Dendritic cell treated with granulocyte-macrophage colony-stimulating factor and Interleukin-4, amounts not matched to agents 40 ng/mL and 50 ng/mL, for 4 days (primary cell): ENCODE measurements around the gene MEIS3.
A peak's percentile ranks its signal among the peaks of the same experiment; 100 is the strongest.

Experiments
- H3K27ac Mint-ChIP-seq: one replicate; pipeline ENCODE4 v1.8.0; 2022; ENCODE audit warnings: mild to moderate bottlenecking, mixed read lengths
- H3K27me3 Mint-ChIP-seq: one replicate; pipeline ENCODE4 v1.8.0; 2022; ENCODE audit warnings: mild to moderate bottlenecking, mixed read lengths
- H3K36me3 Mint-ChIP-seq: one replicate; pipeline ENCODE4 v1.8.0; 2022; ENCODE audit warnings: low read depth, mixed read lengths
- H3K4me1 Mint-ChIP-seq: one replicate; pipeline ENCODE4 v1.8.0; 2022; ENCODE audit warnings: low read depth, mixed read lengths
- H3K4me3 Mint-ChIP-seq: one replicate; pipeline ENCODE4 v1.8.0; 2022; ENCODE audit warnings: mild to moderate bottlenecking, moderate library complexity, mixed read lengths
- H3K9me3 Mint-ChIP-seq: one replicate; pipeline ENCODE4 v1.8.0; 2022; ENCODE audit warnings: mixed read lengths
- intact Hi-C: fragments of 100-400 bp; cut with micrococcal nuclease; formaldehyde crosslinking; loops from one replicate; pipeline ENCODE4 v1.15.0; 2022

Gene MEIS3

GRCh38 chr19:47430041-47430802 lies 10.9 kb upstream of the MEIS3 start:
- Mint-ChIP-seq H3K4me3 (peak overlapping the region; percentile 60), H3K36me3 (no peaks in the 10 kb centered on the region), H3K9me3 (no peaks in the 10 kb centered on the region), H3K4me1 (peaks cover 20% of the 10 kb centered on the region), H3K27ac (peak overlapping the region; percentile 42), H3K27me3 (peaks cover 15% of the 10 kb centered on the region)
- intact Hi-C loops = loop anchor here (10.0 kb wide), 1 partner anchor 55 kb away; the partner anchor contains the start of gene KPTN

- intact Hi-C loops = no loop called here
- H3K4me3 Mint-ChIP-seq = peak overlapping the region; percentile 57
Observed at GRCh38 chr19:47429140-47429793, 9.9 kb upstream of the MEIS3 start.

GRCh38 chr19:47428177-47428894 lies 9.0 kb upstream of the MEIS3 start:
- intact Hi-C loops = no loop called here
- peaks cover 20% of the 10 kb centered on the region for H3K4me1 Mint-ChIP-seq
- H3K36me3 Mint-ChIP-seq = no peaks in the 10 kb centered on the region
- no peaks in the 10 kb centered on the region for H3K9me3 Mint-ChIP-seq
- no peak overlapping the region for H3K4me3 Mint-ChIP-seq
- peaks cover 20% of the 10 kb centered on the region for H3K27me3 Mint-ChIP-seq
- H3K27ac Mint-ChIP-seq = no peak overlapping the region

More at GRCh38 chr19:47429140-47429793, 9.9 kb upstream of the MEIS3 start:
- Mint-ChIP-seq H3K9me3 (no peaks in the 10 kb centered on the region), H3K36me3 (no peaks in the 10 kb centered on the region), H3K4me1 (peaks cover 20% of the 10 kb centered on the region), H3K27ac (peak overlapping the region; percentile 42), H3K27me3 (peaks cover 16% of the 10 kb centered on the region)

GRCh38 chr19:47427241-47428176 lies 8.2 kb upstream of the MEIS3 start:
- no peaks in the 10 kb centered on the region for H3K36me3 Mint-ChIP-seq
- H3K9me3 Mint-ChIP-seq = no peaks in the 10 kb centered on the region
- H3K27me3 Mint-ChIP-seq = peaks cover 28% of the 10 kb centered on the region
- intact Hi-C loops = no loop called here
- no peak overlapping the region for H3K4me3 Mint-ChIP-seq
- H3K27ac Mint-ChIP-seq = no peak overlapping the region
- peaks cover 20% of the 10 kb centered on the region for H3K4me1 Mint-ChIP-seq

GRCh38 chr19:47423203-47423882 lies 4.0 kb upstream of the MEIS3 start:
- peaks cover 13% of the 10 kb centered on the region for H3K4me1 Mint-ChIP-seq
- H3K27ac Mint-ChIP-seq = no peak overlapping the region

GRCh38 chr19:47422417-47423163 lies 3.3 kb upstream of the MEIS3 start:
- H3K4me1 Mint-ChIP-seq = peaks cover 20% of the 10 kb centered on the region
- H3K27me3 Mint-ChIP-seq = peaks cover 71% of the 10 kb centered on the region
- no peak overlapping the region for H3K27ac Mint-ChIP-seq
- H3K9me3 Mint-ChIP-seq = no peaks in the 10 kb centered on the region
- intact Hi-C loops = no loop called here
- H3K36me3 Mint-ChIP-seq = no peaks in the 10 kb centered on the region
- H3K4me3 Mint-ChIP-seq = no peak overlapping the region

More at GRCh38 chr19:47423203-47423882, 4.0 kb upstream of the MEIS3 start:
- H3K9me3 Mint-ChIP-seq = no peaks in the 10 kb centered on the region
- H3K4me3 Mint-ChIP-seq = no peak overlapping the region
- H3K27me3 Mint-ChIP-seq = peaks cover 64% of the 10 kb centered on the region
- intact Hi-C loops = no loop called here
- H3K36me3 Mint-ChIP-seq = no peaks in the 10 kb centered on the region

GRCh38 chr19:47421844-47422395 lies 2.6 kb upstream of the MEIS3 start:
- H3K27me3 Mint-ChIP-seq = peaks cover 78% of the 10 kb centered on the region
- intact Hi-C loops = no loop called here
- H3K27ac Mint-ChIP-seq = no peak overlapping the region
- H3K4me3 Mint-ChIP-seq = no peak overlapping the region
- H3K4me1 Mint-ChIP-seq = peaks cover 25% of the 10 kb centered on the region
- no peaks in the 10 kb centered on the region for H3K9me3 Mint-ChIP-seq
- H3K36me3 Mint-ChIP-seq = no peaks in the 10 kb centered on the region

- Mint-ChIP-seq H3K27me3 (peaks cover 84% of the 10 kb centered on the region), H3K4me3 (no peak overlapping the region), H3K9me3 (no peaks in the 10 kb centered on the region), H3K36me3 (no peaks in the 10 kb centered on the region), H3K4me1 (peaks cover 25% of the 10 kb centered on the region), H3K27ac (no peak overlapping the region)
- intact Hi-C loops = no loop called here
Observed at GRCh38 chr19:47421244-47421786, 2.0 kb upstream of the MEIS3 start.

GRCh38 chr19:47419789-47420188 lies 462 bp upstream of the MEIS3 start:
- Mint-ChIP-seq H3K36me3 (no peaks in the 10 kb centered on the region), H3K27ac (no peak overlapping the region), H3K27me3 (peaks cover 87% of the 10 kb centered on the region), H3K4me1 (peaks cover 25% of the 10 kb centered on the region), H3K9me3 (no peaks in the 10 kb centered on the region), H3K4me3 (no peak overlapping the region)
- intact Hi-C loops = no loop called here

- H3K27me3 Mint-ChIP-seq = peaks cover 89% of the 10 kb centered on the region
- H3K4me3 Mint-ChIP-seq = no peak overlapping the region
- peaks cover 25% of the 10 kb centered on the region for H3K4me1 Mint-ChIP-seq
- H3K36me3 Mint-ChIP-seq = no peaks in the 10 kb centered on the region
- H3K9me3 Mint-ChIP-seq = no peaks in the 10 kb centered on the region
- no peak overlapping the region for H3K27ac Mint-ChIP-seq
- intact Hi-C loops = no loop called here
Observed at GRCh38 chr19:47418692-47419029, 666 bp downstream of the MEIS3 start.

- no peaks in the 10 kb centered on the region for H3K36me3 Mint-ChIP-seq
- intact Hi-C loops = no loop called here
- H3K4me1 Mint-ChIP-seq = peaks cover 25% of the 10 kb centered on the region
- H3K9me3 Mint-ChIP-seq = no peaks in the 10 kb centered on the region
- peaks cover 89% of the 10 kb centered on the region for H3K27me3 Mint-ChIP-seq
- H3K27ac Mint-ChIP-seq = no peak overlapping the region
- no peak overlapping the region for H3K4me3 Mint-ChIP-seq
Observed at GRCh38 chr19:47417746-47418691, 1.3 kb downstream of the MEIS3 start.
